ENCODE data around the gene DNAJA4. TPM values are rescaled to one million over a fixed set of nuclear protein-coding genes. Genes with fewer than 3 reads are reported as not detected.
A peak's percentile ranks its signal among the peaks of the same experiment; 100 is the strongest.

DNAJA4 gene
- total and polyA plus RNA-seq, 9 of the 15 experiments (the other 6 are each of a cell fraction or from before 2014, with no cell fraction given), result 0.11 to 1.0 (median 0.16) TPM; not detected in 4

DNA sequence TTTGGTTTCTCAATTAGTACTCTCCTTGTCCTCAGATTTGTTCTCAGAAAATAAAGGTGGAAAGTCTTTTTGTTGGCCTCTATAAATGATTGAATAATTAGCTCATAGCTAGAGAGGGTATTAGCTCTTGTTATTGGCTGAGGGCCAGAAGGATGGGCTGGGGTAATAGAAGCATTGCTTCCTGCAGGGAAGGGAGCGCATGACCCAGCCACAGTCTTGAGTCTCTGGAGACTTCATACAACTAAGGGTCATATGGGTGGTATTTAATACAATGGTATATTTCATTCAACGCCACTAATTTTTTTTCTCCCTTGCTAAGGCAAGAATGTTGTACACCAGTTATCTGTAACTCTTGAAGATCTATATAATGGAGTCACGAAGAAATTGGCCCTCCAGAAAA is 8.4 kb downstream of the DNAJA4 start:
- DNase-seq (ENCODE audit: extremely low read depth in 1 of 4, low spot score in 3 of 4) (no peak), ATAC-seq (no peak), FAIRE-seq (no peak)
- Histone ChIP-seq H3K4me2 (ENCODE audit: insufficient read depth, low read length) (no peak overlapping the region), H2AFZ (ENCODE audit: low read depth, low read length) (no peak overlapping the region; the same call in 1 of the 2 replicates), H3K27ac (ENCODE audit: extremely low read depth, low read depth, low read length) (no peak overlapping the region), H3K4me3 (no peak overlapping the region), H3K36me3 (ENCODE audit: control insufficient read depth, insufficient read depth, low read length) (no peaks in the 10 kb centered on the region), H3K27me3 (ENCODE audit: control insufficient read depth in 2 of 2, insufficient read depth in 2 of 2, low read length in 2 of 2) (no peaks in the 10 kb centered on the region), H3K9me3 (replicated peaks; ENCODE audit: control insufficient read depth, insufficient read depth, low read depth, low read length) (no peaks in the 10 kb centered on the region), H3K79me2 (ENCODE audit: control insufficient read depth, insufficient read depth, low read length) (no peaks in the 10 kb centered on the region), H3K9ac (ENCODE audit: insufficient read depth in 1 of 2, low read depth in 2 of 2, low read length in 2 of 2) (no peak overlapping the region), H4K20me1 (replicated peaks; ENCODE audit: control insufficient read depth, insufficient read depth, low read length) (no peaks in the 10 kb centered on the region), H3K4me1 (replicated peaks in 1 of 2; ENCODE audit: control insufficient read depth in 2 of 2, insufficient read depth in 2 of 2, low read length in 2 of 2) (peaks cover 20 to 26% of the 10 kb centered on the region in 2 experiments), H3K9me1 (ENCODE audit: control insufficient read depth, insufficient read depth, low read length) (no peaks in the 10 kb centered on the region)
- BruUV-seq (replicated peaks), result no TSS peak
- in situ Hi-C loops (cut with MboI), result no loop called here
- POLR2A ChIA-PET, result interaction anchor here (1.0 to 1.1 kb wide), 2 partner anchors 11 to 28 kb away, joined by 3 to 4 read pairs; no protein-coding TSS in a partner anchor
- TF ChIP-seq, protein P1, sequence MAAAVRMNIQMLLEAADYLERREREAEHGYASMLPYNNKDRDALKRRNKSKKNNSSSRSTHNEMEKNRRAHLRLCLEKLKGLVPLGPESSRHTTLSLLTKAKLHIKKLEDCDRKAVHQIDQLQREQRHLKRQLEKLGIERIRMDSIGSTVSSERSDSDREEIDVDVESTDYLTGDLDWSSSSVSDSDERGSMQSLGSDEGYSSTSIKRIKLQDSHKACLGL (CRISPR knock-in tag; IDR thresholded peaks at IDR 0.05; ENCODE audit: borderline replicate concordance, poor library complexity, severe bottlenecking), result no peak
- TF ChIP-seq ASH1L (IDR thresholded peaks at IDR 0.05; ENCODE audit: borderline replicate concordance, low read depth, partially characterized antibody) (no peak), NFIC (IDR thresholded peaks at IDR 0.05) (peak; percentile 76), SIN3A (IDR thresholded peaks at IDR 0.05; ENCODE audit: borderline replicate concordance in 2 of 2, control insufficient read depth in 1 of 2, low read depth in 2 of 2, low read length in 2 of 2) (no peak), CC2D1A (IDR thresholded peaks at IDR 0.05) (no peak)
- CTCF ChIA-PET (ENCODE audit: low intra/inter-chr PET ratio), result no interaction called here
- WGBS (ENCODE audit: insufficient coverage, low coverage, missing lambda C conversion rate), result 82% methylated on average over 3 of the region's 3 CpGs
- intact Hi-C loops (cut with micrococcal nuclease), result no loop called here

Data from K562 (cell line).